ENCODE results near the gene MAPK7. TPM values are rescaled to one million over a fixed set of nuclear protein-coding genes. Genes with fewer than 3 reads are reported as not detected.
A peak's percentile ranks its signal among the peaks of the same experiment; 100 is the strongest.

Gene MAPK7
- total and polyA plus RNA-seq, 9 of the 15 experiments (the other 6 are each of a cell fraction or from before 2014, with no cell fraction given), result 0.46 to 7.5 (median 2.5) TPM

DNA sequence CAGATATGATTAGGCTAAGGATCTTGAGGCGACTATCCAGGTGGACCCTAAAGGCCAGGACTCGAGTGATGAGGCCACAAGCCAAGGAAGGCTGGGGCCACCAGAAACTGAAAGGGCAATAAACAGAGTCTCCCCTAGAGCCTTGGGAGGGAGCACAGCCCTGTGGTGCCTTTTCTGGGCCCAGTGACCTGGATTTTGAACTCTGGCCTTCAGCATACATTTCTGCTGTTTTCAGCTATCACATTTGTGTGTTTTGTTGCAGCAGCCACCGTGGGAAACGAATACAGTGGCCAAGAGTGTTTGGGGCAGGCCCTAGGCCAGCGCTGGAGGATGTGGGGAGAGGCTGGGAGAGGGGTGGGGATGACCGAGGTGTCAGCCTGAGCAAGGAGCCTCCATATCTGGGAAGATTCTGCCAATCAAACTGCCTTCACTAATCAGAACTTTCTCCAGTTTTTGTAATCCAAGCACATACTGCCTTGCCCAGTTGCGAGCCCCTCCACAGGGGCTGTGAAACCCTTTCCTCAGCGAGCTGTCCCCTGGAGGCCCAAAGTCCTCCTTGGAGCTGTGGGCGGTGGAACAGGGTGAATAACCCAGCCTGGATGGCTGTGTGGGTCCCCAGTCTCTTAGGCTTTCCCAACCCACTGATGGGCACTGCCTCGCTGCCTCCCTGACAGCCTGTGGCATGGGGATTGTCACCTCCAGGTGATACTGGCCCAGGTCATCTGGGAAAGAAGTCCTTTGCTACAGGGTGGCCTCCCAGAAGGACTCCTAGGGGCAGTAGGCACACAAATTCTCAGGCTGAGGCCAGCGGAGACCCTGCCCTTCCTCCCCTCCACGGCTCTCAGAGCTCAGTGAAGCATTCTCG lies 32.6 kb upstream of the MAPK7 start:
- H3K9ac ChIP-seq (ENCODE audit: insufficient read depth in 1 of 2, low read depth in 2 of 2, low read length in 2 of 2), result peak overlapping the region; percentile 38 to 84; a peak in 3 of 4 replicates
- no peaks in the 10 kb centered on the region for H3K9me1 ChIP-seq (ENCODE audit: control insufficient read depth, insufficient read depth, low read length)
- no peaks in the 10 kb centered on the region for H3K9me3 ChIP-seq (replicated peaks; ENCODE audit: control insufficient read depth, insufficient read depth, low read depth, low read length)
- DNase-seq (ENCODE audit: extremely low read depth in 1 of 4, low spot score in 3 of 4) (no peak), ATAC-seq (no peak), FAIRE-seq (no peak)
- H3K79me2 ChIP-seq (ENCODE audit: control insufficient read depth, insufficient read depth, low read length), result no peaks in the 10 kb centered on the region
- H3K27ac ChIP-seq (ENCODE audit: extremely low read depth, low read depth, low read length), result peak overlapping the region; percentile 79; the same call in 1 of the 3 replicates
- ChIA-PET CTCF (ENCODE audit: low intra/inter-chr PET ratio) (no interaction called here), POLR2A (no interaction called here)
- TF ChIP-seq BACH1 (tag; IDR thresholded peaks at IDR 0.05) (no peak), HDAC2 (IDR thresholded peaks at IDR 0.05) (no peak), ZNF780A (CRISPR knock-in tag; IDR thresholded peaks at IDR 0.05) (no peak)
- TF ChIP-seq, protein P1, sequence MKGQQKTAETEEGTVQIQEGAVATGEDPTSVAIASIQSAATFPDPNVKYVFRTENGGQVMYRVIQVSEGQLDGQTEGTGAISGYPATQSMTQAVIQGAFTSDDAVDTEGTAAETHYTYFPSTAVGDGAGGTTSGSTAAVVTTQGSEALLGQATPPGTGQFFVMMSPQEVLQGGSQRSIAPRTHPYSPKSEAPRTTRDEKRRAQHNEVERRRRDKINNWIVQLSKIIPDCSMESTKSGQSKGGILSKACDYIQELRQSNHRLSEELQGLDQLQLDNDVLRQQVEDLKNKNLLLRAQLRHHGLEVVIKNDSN (CRISPR knock-in tag; IDR thresholded peaks at IDR 0.05), result peak; percentile 43; the same call in 1 of the 2 replicates
- H3K36me3 ChIP-seq (ENCODE audit: control insufficient read depth, insufficient read depth, low read length), result no peaks in the 10 kb centered on the region
- H3K4me2 ChIP-seq (ENCODE audit: insufficient read depth, low read length), result no peak overlapping the region
- H4K20me1 ChIP-seq (replicated peaks; ENCODE audit: control insufficient read depth, insufficient read depth, low read length), result no peaks in the 10 kb centered on the region; the same call in 1 of the 2 replicates
- in situ Hi-C loops (cut with MboI) (no loop called here), intact Hi-C loops (cut with micrococcal nuclease) (no loop called here)
- 77% methylated on average over 11 of the region's 13 CpGs for WGBS (ENCODE audit: insufficient coverage, low coverage, missing lambda C conversion rate)
- H3K27me3 ChIP-seq (ENCODE audit: control insufficient read depth in 2 of 2, insufficient read depth in 2 of 2, low read length in 2 of 2), result no peaks in the 10 kb centered on the region
- BruUV-seq (replicated peaks), result no TSS peak
- H3K4me3 ChIP-seq, result no peak overlapping the region
- H2AFZ ChIP-seq (ENCODE audit: low read depth, low read length), result no peak overlapping the region
- H3K4me1 ChIP-seq (replicated peaks in 1 of 2; ENCODE audit: control insufficient read depth in 2 of 2, insufficient read depth in 2 of 2, low read length in 2 of 2), result peaks cover 22 to 47% of the 10 kb centered on the region in 2 experiments

All from K562 (cell line).